Vagina (tissue), 2 donors: ENCODE measurements around the gene PSMG3.

Experiments
- POLR2A ChIP-seq, 2 donors: fragments of 450-650 bp; IDR thresholded peaks; one replicate each; pipeline ENCODE4 v1.6.1; 2017; ENCODE audit warnings: antibody characterized with exemption in 2 of 2, mild to moderate bottlenecking in 2 of 2, moderate library complexity in 2 of 2
- TF ChIP-seq, protein P1 (sequence below), 3 experiments: fragments of 450-650 bp in 2 of 3; fragments of 200-600 bp in 1 of 3; sonication (generic) in 1 of 3; IDR thresholded peaks; one replicate each; pipeline ENCODE4 v1.5.1; 2017 to 2019; ENCODE audit warnings: antibody characterized with exemption in 3 of 3, mild to moderate bottlenecking in 2 of 3, moderate library complexity in 2 of 3

DNA sequence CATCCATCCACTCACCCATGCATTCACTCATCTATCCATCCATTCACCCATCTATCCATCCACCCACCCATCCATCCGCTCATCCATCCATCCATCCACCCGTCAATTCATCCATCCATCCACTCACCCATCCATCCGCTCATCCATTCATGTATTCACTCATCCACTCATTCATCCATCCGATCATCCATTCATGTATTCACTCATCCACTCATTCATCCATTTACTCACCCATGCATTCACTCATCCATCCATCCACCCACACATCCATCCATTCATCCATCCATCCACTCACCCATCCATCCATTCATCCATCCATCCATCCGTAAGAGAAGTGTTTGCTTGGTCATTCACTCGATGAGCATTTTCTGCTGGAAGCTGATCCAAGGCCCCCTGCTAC, 8.7 kb upstream of the PSMG3 start:
- TF ChIP-seq, protein P1, sequence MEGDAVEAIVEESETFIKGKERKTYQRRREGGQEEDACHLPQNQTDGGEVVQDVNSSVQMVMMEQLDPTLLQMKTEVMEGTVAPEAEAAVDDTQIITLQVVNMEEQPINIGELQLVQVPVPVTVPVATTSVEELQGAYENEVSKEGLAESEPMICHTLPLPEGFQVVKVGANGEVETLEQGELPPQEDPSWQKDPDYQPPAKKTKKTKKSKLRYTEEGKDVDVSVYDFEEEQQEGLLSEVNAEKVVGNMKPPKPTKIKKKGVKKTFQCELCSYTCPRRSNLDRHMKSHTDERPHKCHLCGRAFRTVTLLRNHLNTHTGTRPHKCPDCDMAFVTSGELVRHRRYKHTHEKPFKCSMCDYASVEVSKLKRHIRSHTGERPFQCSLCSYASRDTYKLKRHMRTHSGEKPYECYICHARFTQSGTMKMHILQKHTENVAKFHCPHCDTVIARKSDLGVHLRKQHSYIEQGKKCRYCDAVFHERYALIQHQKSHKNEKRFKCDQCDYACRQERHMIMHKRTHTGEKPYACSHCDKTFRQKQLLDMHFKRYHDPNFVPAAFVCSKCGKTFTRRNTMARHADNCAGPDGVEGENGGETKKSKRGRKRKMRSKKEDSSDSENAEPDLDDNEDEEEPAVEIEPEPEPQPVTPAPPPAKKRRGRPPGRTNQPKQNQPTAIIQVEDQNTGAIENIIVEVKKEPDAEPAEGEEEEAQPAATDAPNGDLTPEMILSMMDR (IDR thresholded peaks at IDR 0.05): no peak
- TF ChIP-seq POLR2A (IDR thresholded peaks at IDR 0.05): no peak
